Smooth muscle cell (in vitro differentiated cells): ENCODE data around the gene AK1. TPM values are rescaled to one million over a fixed set of nuclear protein-coding genes. Genes with fewer than 3 reads are reported as not detected.

Source experiments
- DNase-seq: peaks from one replicate; lab custom pipeline; 2025; ENCODE audit not compliant: unreplicated experiment; lab: John Stamatoyannopoulos, UW
- H2AFZ ChIP-seq: fragments of 200-600 bp; sonication (generic); 2 replicates; pipeline ENCODE4 v1.6.0; 2016; ENCODE audit warnings: antibody characterized with exemption, low read depth, mild to moderate bottlenecking
- H3F3A ChIP-seq: fragments of 200-600 bp; sonication (generic); 2 replicates; pipeline ENCODE4 v1.6.0; 2017; ENCODE audit warnings: antibody characterized with exemption, low read depth
- H3K27ac ChIP-seq: fragments of 200-600 bp; sonication (generic); 2 replicates; pipeline ENCODE4 v1.5.1; 2016; ENCODE audit warnings: low read depth, mild to moderate bottlenecking
- H3K27me3 ChIP-seq: fragments of 200-600 bp; sonication (generic); 2 replicates; pipeline ENCODE4 v1.6.1; 2016; ENCODE audit warnings: low read depth, mild to moderate bottlenecking
- H3K36me3 ChIP-seq: fragments of 200-600 bp; sonication (generic); 2 replicates; pipeline ENCODE4 v1.5.1; 2016; ENCODE audit warnings: low read depth
- H3K4me1 ChIP-seq: fragments of 200-600 bp; sonication (generic); 2 replicates; pipeline ENCODE4 v1.5.1; 2016; ENCODE audit warnings: low read depth
- H3K4me2 ChIP-seq: fragments of 200-600 bp; sonication (generic); 2 replicates; pipeline ENCODE4 v1.6.0; 2016; ENCODE audit warnings: mild to moderate bottlenecking
- H3K4me3 ChIP-seq: fragments of 200-600 bp; sonication (generic); 2 replicates; pipeline ENCODE4 v1.5.1; 2016; ENCODE audit warnings: mild to moderate bottlenecking
- H3K79me2 ChIP-seq: fragments of 200-600 bp; sonication (generic); 2 replicates; pipeline ENCODE4 v1.6.0; 2016; ENCODE audit warnings: low read depth, mild to moderate bottlenecking
- H3K9ac ChIP-seq: fragments of 200-600 bp; sonication (generic); 2 replicates; pipeline ENCODE4 v1.6.0; 2016; ENCODE audit warnings: low read depth
- H3K9me3 ChIP-seq: fragments of 200-600 bp; sonication (generic); replicated peaks from 2 replicates; pipeline ENCODE4 v1.5.1; 2016; ENCODE audit warnings: low read depth
- H4K20me1 ChIP-seq: fragments of 200-600 bp; sonication (generic); 2 replicates; pipeline ENCODE4 v1.6.0; 2016; ENCODE audit warnings: low read depth
- CTCF ChIP-seq: fragments of 200-600 bp; sonication (generic); IDR thresholded peaks from 2 replicates; pipeline ENCODE4 v1.5.1; 2017; ENCODE audit warnings: borderline replicate concordance, mild to moderate bottlenecking, antibody characterized with exemption; ENCODE audit not compliant: insufficient read depth, poor library complexity, severe bottlenecking
- WGBS: methylation state at CpG from one replicate; pipeline ENCODE4 v1.1.7; 2016; ENCODE audit warnings: low lambda C conversion rate; 5-methylcytosine and 5-hydroxymethylcytosine counted together
- polyA plus RNA-seq: library from polyadenylated mRNA; unstranded; fragments of >200 nt; fragmentation: Nextera tagmentation; extraction: Ambion mirVana; gene quantifications from 2 replicates; pipeline ENCODE4 v1.2.1, GENCODE V29; 2016
- total RNA-seq: library from RNA; depleted of rRNA; stranded (reverse); fragments of >200 nt; gene quantifications from 2 replicates; pipeline ENCODE4 v1.2.3, GENCODE V29; 2014

The AK1 gene
- total and polyA plus RNA-seq, 2 experiments from 2014 or later, result 52.4 to 97.8 TPM

GRCh38 chr9:127860260-127860659 lies 17.2 kb downstream of the AK1 start:
- Histone ChIP-seq H3K4me1 (no peaks in the 10 kb centered on the region), H3K4me2 (no peak overlapping the region), H2AFZ (no peak overlapping the region), H3K9me3 (no peaks in the 10 kb centered on the region), H3K4me3 (no peak overlapping the region), H3K27me3 (no peaks in the 10 kb centered on the region), H3K79me2 (no peaks in the 10 kb centered on the region), H3F3A (no peaks in the 10 kb centered on the region), H4K20me1 (no peaks in the 10 kb centered on the region), H3K9ac (no peak overlapping the region), H3K36me3 (no peaks in the 10 kb centered on the region), H3K27ac (no peak overlapping the region)
- WGBS, result 28% methylated on average over 8 of the region's 8 CpGs
- TF ChIP-seq CTCF, result no peak
- DNase-seq, result no peak

- Histone ChIP-seq H3K36me3 (no peaks in the 10 kb centered on the region), H3F3A (no peaks in the 10 kb centered on the region), H3K4me3 (no peak overlapping the region), H4K20me1 (no peaks in the 10 kb centered on the region), H3K79me2 (peaks cover 3% of the 10 kb centered on the region), H2AFZ (no peak overlapping the region), H3K27me3 (no peaks in the 10 kb centered on the region), H3K9ac (no peak overlapping the region), H3K9me3 (no peaks in the 10 kb centered on the region), H3K4me1 (no peaks in the 10 kb centered on the region), H3K27ac (no peak overlapping the region), H3K4me2 (no peak overlapping the region)
- WGBS, result 84% methylated on average over 12 of the region's 12 CpGs
- DNase-seq, result no peak
- no peak for TF ChIP-seq CTCF
These were observed 19.4 kb downstream of the AK1 start for GRCh38 chr9:127858041-127858512.

GRCh38 chr9:127857278-127857677 lies 20.2 kb downstream of the AK1 start:
- no peaks in the 10 kb centered on the region for H3K9me3 ChIP-seq

More at GRCh38 chr9:127857278-127857677, 20.2 kb downstream of the AK1 start:
- no peak overlapping the region for H3K27ac ChIP-seq
- H3K4me2 ChIP-seq, result no peak overlapping the region
- H3F3A ChIP-seq, result no peaks in the 10 kb centered on the region
- H3K4me3 ChIP-seq, result no peak overlapping the region
- no peak overlapping the region for H2AFZ ChIP-seq
- H3K9ac ChIP-seq, result no peak overlapping the region
- H3K27me3 ChIP-seq, result no peaks in the 10 kb centered on the region
- no peaks in the 10 kb centered on the region for H3K36me3 ChIP-seq
- no peak for TF ChIP-seq CTCF
- DNase-seq, result no peak
- H3K4me1 ChIP-seq, result no peaks in the 10 kb centered on the region
- no peaks in the 10 kb centered on the region for H4K20me1 ChIP-seq
- peaks cover 11% of the 10 kb centered on the region for H3K79me2 ChIP-seq
- WGBS, result 86% methylated on average over 4 of the region's 4 CpGs
